HG03342 (cell line): Measurements from ENCODE around the gene KCNK3.

ENCODE experiments used
- ATAC-seq: cut with Tn5 transposase; IDR thresholded peaks from one replicate; pipeline ENCODE4 v1.9.1; 2021; ENCODE audit warnings: mild to moderate bottlenecking, moderate library complexity; ENCODE audit not compliant: unreplicated experiment

Gene KCNK3

GRCh38 chr2:26711457-26712161, 19.1 kb downstream of the KCNK3 start:
- ATAC-seq = no peak

GRCh38 chr2:26712486-26713465, 20.3 kb downstream of the KCNK3 start:
- ATAC-seq = no peak

- no peak for ATAC-seq
Measured at GRCh38 chr2:26715528-26716270, 23.2 kb downstream of the KCNK3 start.

DNA sequence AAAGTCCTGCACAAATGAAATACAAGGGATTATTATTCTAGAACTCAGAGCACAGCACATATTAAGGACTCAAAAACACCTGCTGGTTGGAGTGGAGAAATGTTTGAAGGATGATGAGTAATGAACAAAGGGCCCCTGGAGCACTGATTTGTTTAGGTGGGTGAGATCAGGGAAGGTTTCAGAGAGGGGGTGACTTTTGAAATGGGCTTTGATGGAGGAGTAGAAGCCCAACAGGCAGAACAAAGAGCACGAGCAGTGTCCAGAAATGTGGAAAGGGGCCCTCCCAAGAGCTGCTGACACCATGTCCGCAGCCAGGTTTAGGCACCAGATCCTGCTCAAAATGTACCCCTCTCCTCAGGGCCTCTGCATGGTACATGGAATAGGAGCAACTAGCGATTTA, 23.8 kb downstream of the KCNK3 start:
- no peak for ATAC-seq

GRCh38 chr2:26716769-26717168, 24.2 kb downstream of the KCNK3 start:
- no peak for ATAC-seq

- ATAC-seq = no peak
Measured at GRCh38 chr2:26717362-26717761, 24.8 kb downstream of the KCNK3 start.

- no peak for ATAC-seq
Measured at GRCh38 chr2:26718949-26719686, 26.6 kb downstream of the KCNK3 start.

- no peak for ATAC-seq
Measured at GRCh38 chr2:26720322-26721114, 28.0 kb downstream of the KCNK3 start.

- ATAC-seq = no peak
Measured at GRCh38 chr2:26721115-26722032, 28.9 kb downstream of the KCNK3 start.

DNA sequence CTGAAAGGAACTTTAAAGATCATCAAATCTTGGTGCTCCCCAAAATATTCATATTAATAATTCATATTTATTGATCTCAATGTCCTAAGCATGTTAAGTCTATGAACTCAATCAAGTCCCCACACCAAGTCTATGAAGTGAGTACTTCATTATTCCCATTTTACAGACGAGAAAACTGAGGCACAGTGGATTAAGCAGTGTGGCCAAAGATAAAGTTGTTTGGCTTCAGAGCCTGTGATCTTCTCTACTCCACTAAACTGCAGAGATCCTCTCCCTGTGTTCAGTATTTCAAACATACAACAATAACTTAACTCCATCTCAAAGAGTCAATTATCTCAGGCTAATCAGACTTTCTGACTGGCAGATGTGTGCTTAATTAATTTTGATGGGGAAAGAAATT, 29.8 kb downstream of the KCNK3 start:
- no peak for ATAC-seq

- no peak for ATAC-seq
Measured at GRCh38 chr2:26722911-26723310, 30.4 kb downstream of the KCNK3 start.

DNA sequence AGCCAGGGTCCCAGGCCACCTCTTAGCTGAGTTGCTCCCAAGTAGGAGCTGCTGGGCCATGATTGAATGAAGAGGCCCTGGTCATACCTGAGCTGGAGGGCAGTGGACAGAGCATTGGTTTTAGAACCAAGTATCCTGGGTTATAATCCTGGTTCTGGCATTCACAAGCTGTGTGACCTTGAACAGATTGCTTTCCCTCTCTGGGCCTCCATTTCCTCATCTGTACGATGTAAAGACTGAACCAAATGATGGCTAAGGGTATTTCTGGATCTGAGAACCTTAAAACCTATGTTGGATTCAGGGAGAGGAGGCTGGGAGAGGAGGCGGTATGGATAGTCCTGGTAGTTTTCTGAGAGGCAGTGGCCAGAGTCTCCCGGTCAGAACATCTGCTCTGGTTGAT, 31.0 kb downstream of the KCNK3 start:
- ATAC-seq = no peak

- no peak for ATAC-seq
Measured at GRCh38 chr2:26723991-26724750, 31.6 kb downstream of the KCNK3 start.

DNA sequence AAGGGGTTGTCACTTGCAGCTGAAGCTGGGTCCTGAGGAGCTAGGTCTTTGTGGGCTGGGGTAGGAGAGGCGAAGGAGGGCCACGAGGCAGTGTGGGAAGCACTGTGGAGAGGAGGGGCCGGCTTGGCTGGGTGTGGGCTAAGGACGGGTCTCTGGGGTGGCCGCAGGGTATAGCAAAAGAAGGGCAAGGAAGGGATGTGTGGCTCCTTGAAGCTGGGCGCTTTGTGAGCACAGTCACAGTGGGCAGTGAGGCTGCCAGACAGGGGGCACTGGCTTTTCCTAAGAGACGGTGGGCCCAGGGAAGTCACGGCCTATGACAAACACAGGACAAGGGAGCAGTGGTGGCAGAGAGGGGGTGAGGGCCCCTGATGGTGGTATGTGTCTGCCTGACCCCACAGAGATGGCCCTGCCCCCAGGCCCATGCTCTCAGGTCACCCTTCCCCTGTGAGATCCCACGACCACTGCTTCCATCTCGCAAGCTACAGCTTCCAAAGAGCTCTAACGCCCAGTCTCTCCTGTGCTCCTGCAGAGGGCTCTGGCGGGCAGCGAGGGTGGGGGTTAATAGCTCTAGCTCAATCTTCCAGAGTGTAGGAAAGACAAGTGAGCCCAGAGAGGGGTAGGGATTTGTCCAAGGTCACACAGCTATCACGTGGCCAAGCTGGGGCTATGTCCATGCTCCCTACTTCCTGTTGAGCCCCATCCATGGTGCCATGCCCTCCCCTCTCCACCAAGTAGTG, 32.4 kb downstream of the KCNK3 start:
- ATAC-seq = no peak

- ATAC-seq = no peak
Measured at GRCh38 chr2:26725521-26725820, 32.9 kb downstream of the KCNK3 start.

GRCh38 chr2:26726228-26726627, 33.7 kb downstream of the KCNK3 start:
- ATAC-seq = no peak
